HCT116 (cell line): Measurements from ENCODE around the gene SYNE2. TPM values are rescaled to one million over a fixed set of nuclear protein-coding genes. Genes with fewer than 3 reads are reported as not detected.

Source experiments
- ATAC-seq: fragments of 200-7000 bp; cut with Tn5 transposase; 2 replicates; pipeline ENCODE4 v1.9.1; 2020; ENCODE audit warnings: mild to moderate bottlenecking, moderate library complexity
- BruUV-seq: library from RNA; stranded (reverse); fragments of 400-500 nt; replicated peaks from 2 replicates; lab custom pipeline; 2021; lab: Mats Ljungman, UMichigan
- CTCF ChIA-PET: fragments of 300-600 bp; sonication (Branson Sonifier 250); formaldehyde crosslinking; loops from one replicate; lab custom pipeline; 2021; ENCODE audit warnings: antibody characterized with exemption; lab: Charles Lee
- POLR2A ChIA-PET: fragments of 300-600, 350-600 bp; sonication (Branson Sonifier 250); formaldehyde crosslinking; loops from one replicate; lab custom pipeline; 2021; ENCODE audit warnings: antibody characterized with exemption; lab: Charles Lee
- RAD21 ChIA-PET, 2 experiments: fragments of 300-600 bp; sonication (Branson Sonifier 250); formaldehyde crosslinking; loops; one replicate each; lab custom pipeline; 2023; ENCODE audit warnings: low total read pairs in 2 of 2; ENCODE audit not compliant: uncharacterized antibody in 2 of 2, unreplicated experiment in 2 of 2, low non-redundant PET in 1 of 2; lab: Charles Lee
- DNase-seq: peaks from one replicate; pipeline ENCODE4 v3.0.0-alpha.2; 2010; ENCODE audit warnings: low read depth, low spot score
- H2AFZ ChIP-seq: fragments of 200-600 bp; shearing (Covaris generic), sonication (generic); 2 replicates; pipeline ENCODE4 v1.6.1; 2017; ENCODE audit warnings: low read depth, mixed run types, mixed read lengths, antibody characterized with exemption, low read length; ENCODE audit not compliant: poor library complexity, severe bottlenecking
- H3K27ac ChIP-seq: 2 replicates; pipeline ENCODE4 v1.5.1; 2012; ENCODE audit warnings: low read depth, low read length
- H3K27me3 ChIP-seq: fragments of 200-600 bp; sonication (generic); 2 replicates; pipeline ENCODE4 v1.6.1; 2016; ENCODE audit warnings: mixed run types, low read length, mixed read lengths; ENCODE audit not compliant: insufficient read depth
- H3K36me3 ChIP-seq, 2 experiments: fragments of 200-500 bp in 1 of 2; fragments of 200-600 bp in 1 of 2; sonication (Bioruptor generic) in 1 of 2; sonication (generic) in 1 of 2; 2 replicates each; pipeline versions ENCODE4 v1.5.1 to v1.6.1; 2014 to 2016; ENCODE audit warnings: low read length in 2 of 2, inconsistent platforms in 1 of 2, mixed read lengths in 1 of 2, mixed run types in 1 of 2; ENCODE audit not compliant: insufficient read depth in 2 of 2, control insufficient read depth in 1 of 2
- H3K4me1 ChIP-seq, 2 experiments: fragments of 200-600 bp in 1 of 2; sonication (generic) in 1 of 2; 2 replicates each; pipeline versions ENCODE4 v1.5.1 to v1.6.1; 2012 to 2017; ENCODE audit warnings: low read length in 2 of 2, inconsistent platforms in 1 of 2, mild to moderate bottlenecking in 1 of 2, mixed read lengths in 1 of 2, mixed run types in 1 of 2, moderate library complexity in 1 of 2; ENCODE audit not compliant: insufficient read depth in 2 of 2, control insufficient read depth in 1 of 2
- H3K4me2 ChIP-seq: fragments of 200-600 bp; sonication (generic); 2 replicates; pipeline ENCODE4 v1.6.1; 2017; ENCODE audit warnings: mixed run types, low read length, mixed read lengths
- H3K4me3 ChIP-seq, 2 experiments: fragments of 200-600 bp in 1 of 2; sonication (generic) in 1 of 2; replicated peaks in 1 of 2; 2 replicates each; pipeline ENCODE4 v1.5.1; 2011 to 2016; ENCODE audit warnings: low read length in 2 of 2, control low read depth in 1 of 2, low read depth in 1 of 2, mild to moderate bottlenecking in 1 of 2, mixed read lengths in 1 of 2, mixed run types in 1 of 2
- H3K79me2 ChIP-seq: fragments of 200-600 bp; sonication (generic); 2 replicates; pipeline ENCODE4 v1.6.1; 2017; ENCODE audit warnings: mild to moderate bottlenecking, mixed run types, low read length, moderate library complexity, mixed read lengths; ENCODE audit not compliant: insufficient read depth
- H3K9ac ChIP-seq: fragments of 200-600 bp; sonication (generic); 2 replicates; pipeline ENCODE4 v1.6.1; 2016; ENCODE audit warnings: low read length, mixed read lengths
- H3K9me2 ChIP-seq: fragments of 200-600 bp; sonication (generic), shearing (Covaris generic); 2 replicates; pipeline ENCODE4 v1.6.1; 2017; ENCODE audit warnings: mixed run types, mild to moderate bottlenecking, moderate library complexity; ENCODE audit not compliant: insufficient read depth
- H3K9me3 ChIP-seq, 2 experiments: fragments of 200-500 bp in 1 of 2; fragments of 200-600 bp in 1 of 2; sonication (Bioruptor generic) in 1 of 2; sonication (generic) in 1 of 2; 2 replicates each; pipeline ENCODE4 v1.6.1; 2014 to 2017; ENCODE audit warnings: low read length in 2 of 2, mixed read lengths in 2 of 2, inconsistent platforms in 1 of 2, low read depth in 1 of 2, mild to moderate bottlenecking in 1 of 2, mixed run types in 1 of 2, moderate library complexity in 1 of 2; ENCODE audit not compliant: control insufficient read depth in 1 of 2, insufficient read depth in 1 of 2
- H4K20me1 ChIP-seq: fragments of 200-600 bp; sonication (generic), shearing (Covaris generic); 2 replicates; pipeline ENCODE4 v1.6.1; 2017; ENCODE audit warnings: mixed run types, mild to moderate bottlenecking, moderate library complexity; ENCODE audit not compliant: insufficient read depth
- CEBPB ChIP-seq: IDR thresholded peaks from 2 replicates; pipeline ENCODE4 v1.6.1; 2012; ENCODE audit warnings: low read depth
- EGR1 ChIP-seq: IDR thresholded peaks from 2 replicates; pipeline ENCODE4 v1.6.1; 2012; ENCODE audit warnings: low read depth
- ELF1 ChIP-seq: IDR thresholded peaks from 2 replicates; pipeline ENCODE4 v1.6.1; 2012; ENCODE audit warnings: low read depth, borderline replicate concordance
- EZH2 ChIP-seq: fragments of 200-600 bp; sonication (generic); IDR thresholded peaks from 2 replicates; pipeline ENCODE4 v1.6.1; 2017; ENCODE audit warnings: antibody characterized with exemption, mixed run types
- FOSL1 ChIP-seq: IDR thresholded peaks from 2 replicates; pipeline ENCODE4 v1.6.1; 2012; ENCODE audit warnings: low read depth
- JUND ChIP-seq: IDR thresholded peaks from 2 replicates; pipeline ENCODE4 v1.6.1; 2012
- RAD21 ChIP-seq: IDR thresholded peaks from 2 replicates; pipeline ENCODE4 v1.6.1; 2012; ENCODE audit warnings: low read depth, mild to moderate bottlenecking
- SIN3A ChIP-seq: IDR thresholded peaks from 2 replicates; pipeline ENCODE4 v1.6.1; 2012; ENCODE audit warnings: low read depth
- TCF7L2 ChIP-seq: IDR thresholded peaks from 2 replicates; pipeline ENCODE4 v1.7.0; 2011; ENCODE audit warnings: borderline replicate concordance, inconsistent platforms; ENCODE audit not compliant: insufficient read depth, insufficient read length; ENCODE audit errors: extremely low read depth
- YY1 ChIP-seq: IDR thresholded peaks from 2 replicates; pipeline ENCODE4 v1.6.1; 2011; ENCODE audit warnings: low read length, low read depth, moderate library complexity, mild to moderate bottlenecking; ENCODE audit not compliant: insufficient replicate concordance; ENCODE audit errors: extremely low read depth
- ZFX ChIP-seq: fragments of 450-650 bp; IDR thresholded peaks from 2 replicates; pipeline ENCODE4 v1.6.1; 2017
- ZNF274 ChIP-seq: fragments of 200-500 bp; sonication (Bioruptor generic); IDR thresholded peaks from 2 replicates; pipeline ENCODE4 v1.6.1; 2014; ENCODE audit warnings: mild to moderate bottlenecking, low read depth, low read length, inconsistent platforms
- intact Hi-C: fragments of 100-400 bp; cut with micrococcal nuclease; formaldehyde crosslinking; loops from 2 replicates; pipeline ENCODE4 v1.10.0; 2022
- total RNA-seq: library from RNA; stranded (reverse); gene quantifications from one replicate; pipeline ENCODE4 v1.2.1, GENCODE V29; 2021; ENCODE audit not compliant: unreplicated experiment
- TF ChIP-seq, protein P1 (sequence below): IDR thresholded peaks from 2 replicates; pipeline ENCODE4 v1.6.1; 2012; ENCODE audit warnings: low read depth
- TF ChIP-seq, protein P2 (sequence below), 3 experiments: fragments of 200-600 bp in 1 of 3; sonication (generic) in 1 of 3; IDR thresholded peaks in 2 of 3; conservative IDR thresholded peaks in 1 of 3; 2 replicates each; pipeline ENCODE4 v1.5.1; 2012 to 2017; ENCODE audit warnings: low read depth in 2 of 3, low read length in 2 of 3, antibody characterized with exemption in 1 of 3, borderline replicate concordance in 1 of 3, control low read depth in 1 of 3, mild to moderate bottlenecking in 1 of 3, mixed read lengths in 1 of 3, mixed run types in 1 of 3, moderate library complexity in 1 of 3; ENCODE audit not compliant: insufficient read depth in 1 of 3
- TF ChIP-seq, protein P3 (sequence below): IDR thresholded peaks from 2 replicates; pipeline ENCODE4 v1.6.1; 2012

SYNE2 gene
- total RNA-seq, 1 experiment from 2014 or later = 28.8 TPM

DNA sequence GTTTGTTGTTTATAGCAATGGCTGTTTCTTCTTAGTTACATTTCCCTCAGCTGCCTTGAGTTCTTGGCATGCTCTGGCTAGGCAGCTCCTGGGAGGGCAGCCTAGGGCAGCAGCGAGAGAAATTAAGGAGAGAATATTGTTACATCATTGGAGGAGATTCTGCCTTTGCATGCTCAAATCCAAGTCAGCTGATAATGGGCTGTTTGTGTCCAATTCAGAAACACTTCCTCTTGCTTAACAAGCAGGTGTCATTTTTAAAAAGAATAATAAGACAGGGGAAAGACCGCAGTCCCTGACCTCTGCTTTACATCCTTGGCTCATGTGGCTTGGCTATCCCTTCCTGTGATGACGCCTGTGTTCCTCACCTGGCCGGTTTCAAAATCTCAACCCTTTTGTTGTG, 364.5 kb downstream of the SYNE2 start (continued):
- TF ChIP-seq, protein P1, sequence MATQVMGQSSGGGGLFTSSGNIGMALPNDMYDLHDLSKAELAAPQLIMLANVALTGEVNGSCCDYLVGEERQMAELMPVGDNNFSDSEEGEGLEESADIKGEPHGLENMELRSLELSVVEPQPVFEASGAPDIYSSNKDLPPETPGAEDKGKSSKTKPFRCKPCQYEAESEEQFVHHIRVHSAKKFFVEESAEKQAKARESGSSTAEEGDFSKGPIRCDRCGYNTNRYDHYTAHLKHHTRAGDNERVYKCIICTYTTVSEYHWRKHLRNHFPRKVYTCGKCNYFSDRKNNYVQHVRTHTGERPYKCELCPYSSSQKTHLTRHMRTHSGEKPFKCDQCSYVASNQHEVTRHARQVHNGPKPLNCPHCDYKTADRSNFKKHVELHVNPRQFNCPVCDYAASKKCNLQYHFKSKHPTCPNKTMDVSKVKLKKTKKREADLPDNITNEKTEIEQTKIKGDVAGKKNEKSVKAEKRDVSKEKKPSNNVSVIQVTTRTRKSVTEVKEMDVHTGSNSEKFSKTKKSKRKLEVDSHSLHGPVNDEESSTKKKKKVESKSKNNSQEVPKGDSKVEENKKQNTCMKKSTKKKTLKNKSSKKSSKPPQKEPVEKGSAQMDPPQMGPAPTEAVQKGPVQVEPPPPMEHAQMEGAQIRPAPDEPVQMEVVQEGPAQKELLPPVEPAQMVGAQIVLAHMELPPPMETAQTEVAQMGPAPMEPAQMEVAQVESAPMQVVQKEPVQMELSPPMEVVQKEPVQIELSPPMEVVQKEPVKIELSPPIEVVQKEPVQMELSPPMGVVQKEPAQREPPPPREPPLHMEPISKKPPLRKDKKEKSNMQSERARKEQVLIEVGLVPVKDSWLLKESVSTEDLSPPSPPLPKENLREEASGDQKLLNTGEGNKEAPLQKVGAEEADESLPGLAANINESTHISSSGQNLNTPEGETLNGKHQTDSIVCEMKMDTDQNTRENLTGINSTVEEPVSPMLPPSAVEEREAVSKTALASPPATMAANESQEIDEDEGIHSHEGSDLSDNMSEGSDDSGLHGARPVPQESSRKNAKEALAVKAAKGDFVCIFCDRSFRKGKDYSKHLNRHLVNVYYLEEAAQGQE = no peak
- TF ChIP-seq, protein P2, sequence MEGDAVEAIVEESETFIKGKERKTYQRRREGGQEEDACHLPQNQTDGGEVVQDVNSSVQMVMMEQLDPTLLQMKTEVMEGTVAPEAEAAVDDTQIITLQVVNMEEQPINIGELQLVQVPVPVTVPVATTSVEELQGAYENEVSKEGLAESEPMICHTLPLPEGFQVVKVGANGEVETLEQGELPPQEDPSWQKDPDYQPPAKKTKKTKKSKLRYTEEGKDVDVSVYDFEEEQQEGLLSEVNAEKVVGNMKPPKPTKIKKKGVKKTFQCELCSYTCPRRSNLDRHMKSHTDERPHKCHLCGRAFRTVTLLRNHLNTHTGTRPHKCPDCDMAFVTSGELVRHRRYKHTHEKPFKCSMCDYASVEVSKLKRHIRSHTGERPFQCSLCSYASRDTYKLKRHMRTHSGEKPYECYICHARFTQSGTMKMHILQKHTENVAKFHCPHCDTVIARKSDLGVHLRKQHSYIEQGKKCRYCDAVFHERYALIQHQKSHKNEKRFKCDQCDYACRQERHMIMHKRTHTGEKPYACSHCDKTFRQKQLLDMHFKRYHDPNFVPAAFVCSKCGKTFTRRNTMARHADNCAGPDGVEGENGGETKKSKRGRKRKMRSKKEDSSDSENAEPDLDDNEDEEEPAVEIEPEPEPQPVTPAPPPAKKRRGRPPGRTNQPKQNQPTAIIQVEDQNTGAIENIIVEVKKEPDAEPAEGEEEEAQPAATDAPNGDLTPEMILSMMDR (IDR thresholded peaks at IDR 0.05 in 2 of 3, conservative IDR thresholded peaks at IDR 0.05 in 1 of 3; ENCODE audit: borderline replicate concordance in 1 of 3, insufficient read depth in 1 of 3, low read depth in 2 of 3, low read length in 2 of 3) = no peak
- no peak for TF ChIP-seq YY1
- no peak for TF ChIP-seq TCF7L2

DNA sequence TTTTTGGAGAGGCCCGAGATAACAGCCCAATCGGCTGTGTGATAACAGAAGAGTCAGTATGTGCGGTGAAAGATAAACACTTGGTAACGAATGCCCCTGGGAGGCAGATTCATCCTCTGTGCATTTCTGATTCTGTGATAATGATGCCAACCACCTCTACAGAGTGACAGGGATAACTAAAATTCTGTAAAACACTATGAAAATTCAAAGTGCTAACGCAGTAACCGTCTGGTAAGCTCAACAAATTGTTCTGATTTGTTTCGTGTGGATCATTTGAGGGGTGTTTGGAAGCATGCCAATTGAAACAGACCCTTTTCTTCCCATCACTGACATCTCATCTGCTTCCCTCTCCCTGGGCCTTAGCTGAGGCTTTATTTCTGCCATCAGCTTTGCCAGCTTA, 365.0 kb downstream of the SYNE2 start:
- Histone ChIP-seq H3K79me2 (no peaks in the 10 kb centered on the region), H3K9ac (no peak overlapping the region), H3K9me3 (no peaks in the 10 kb centered on the region), H2AFZ (no peak overlapping the region), H3K4me2 (no peak overlapping the region), H3K4me3 (no peak overlapping the region), H3K36me3 (peaks cover 7 to 12% of the 10 kb centered on the region in 2 experiments; a peak in 2 of 4 replicates), H3K27ac (no peak overlapping the region), H3K9me2 (no peaks in the 10 kb centered on the region), H3K27me3 (no peaks in the 10 kb centered on the region), H4K20me1 (no peaks in the 10 kb centered on the region), H3K4me1 (no peaks in the 10 kb centered on the region)
- ChIA-PET POLR2A (no interaction called here), CTCF (interaction anchor here (1.4 kb wide), 1 partner anchor 86 kb away, joined by 3 read pairs; no protein-coding TSS in a partner anchor), RAD21 (no interaction called here)
- no peak for ATAC-seq
- intact Hi-C loops = no loop called here
- DNase-seq = no peak
- no TSS peak for BruUV-seq
- no peak for TF ChIP-seq EZH2
- no peak for TF ChIP-seq SIN3A
- TF ChIP-seq RAD21 = no peak
- no peak for TF ChIP-seq FOSL1
- TF ChIP-seq ZFX = no peak
- TF ChIP-seq, protein P1 = no peak
- no peak for TF ChIP-seq ZNF274
- TF ChIP-seq, protein P3, sequence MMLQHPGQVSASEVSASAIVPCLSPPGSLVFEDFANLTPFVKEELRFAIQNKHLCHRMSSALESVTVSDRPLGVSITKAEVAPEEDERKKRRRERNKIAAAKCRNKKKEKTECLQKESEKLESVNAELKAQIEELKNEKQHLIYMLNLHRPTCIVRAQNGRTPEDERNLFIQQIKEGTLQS = no peak
- no peak for TF ChIP-seq EGR1
- TF ChIP-seq ELF1 = no peak
- no peak for TF ChIP-seq JUND
- no peak for TF ChIP-seq CEBPB
